ENCODE data around the gene NKTR. TPM values are rescaled to one million over a fixed set of nuclear protein-coding genes. Genes with fewer than 3 reads are reported as not detected.
A peak's percentile ranks its signal among the peaks of the same experiment; 100 is the strongest.

Gene NKTR
- total and polyA plus RNA-seq, 9 of the 15 experiments (the other 6 are each of a cell fraction or from before 2014, with no cell fraction given): 19.7 to 123 (median 92.6) TPM

- TF ChIP-seq ZNF609 (CRISPR knock-in tag; IDR thresholded peaks at IDR 0.05; ENCODE audit: borderline replicate concordance): peak; percentile 71; the same call in 1 of the 2 replicates
- TF ChIP-seq PURB (CRISPR knock-in tag; IDR thresholded peaks at IDR 0.05; ENCODE audit: low read depth): no peak
- peak; percentile 86; the same call in 1 of the 2 replicates for TF ChIP-seq LCOR (CRISPR knock-in tag; IDR thresholded peaks at IDR 0.05)
- TF ChIP-seq, protein P1, sequence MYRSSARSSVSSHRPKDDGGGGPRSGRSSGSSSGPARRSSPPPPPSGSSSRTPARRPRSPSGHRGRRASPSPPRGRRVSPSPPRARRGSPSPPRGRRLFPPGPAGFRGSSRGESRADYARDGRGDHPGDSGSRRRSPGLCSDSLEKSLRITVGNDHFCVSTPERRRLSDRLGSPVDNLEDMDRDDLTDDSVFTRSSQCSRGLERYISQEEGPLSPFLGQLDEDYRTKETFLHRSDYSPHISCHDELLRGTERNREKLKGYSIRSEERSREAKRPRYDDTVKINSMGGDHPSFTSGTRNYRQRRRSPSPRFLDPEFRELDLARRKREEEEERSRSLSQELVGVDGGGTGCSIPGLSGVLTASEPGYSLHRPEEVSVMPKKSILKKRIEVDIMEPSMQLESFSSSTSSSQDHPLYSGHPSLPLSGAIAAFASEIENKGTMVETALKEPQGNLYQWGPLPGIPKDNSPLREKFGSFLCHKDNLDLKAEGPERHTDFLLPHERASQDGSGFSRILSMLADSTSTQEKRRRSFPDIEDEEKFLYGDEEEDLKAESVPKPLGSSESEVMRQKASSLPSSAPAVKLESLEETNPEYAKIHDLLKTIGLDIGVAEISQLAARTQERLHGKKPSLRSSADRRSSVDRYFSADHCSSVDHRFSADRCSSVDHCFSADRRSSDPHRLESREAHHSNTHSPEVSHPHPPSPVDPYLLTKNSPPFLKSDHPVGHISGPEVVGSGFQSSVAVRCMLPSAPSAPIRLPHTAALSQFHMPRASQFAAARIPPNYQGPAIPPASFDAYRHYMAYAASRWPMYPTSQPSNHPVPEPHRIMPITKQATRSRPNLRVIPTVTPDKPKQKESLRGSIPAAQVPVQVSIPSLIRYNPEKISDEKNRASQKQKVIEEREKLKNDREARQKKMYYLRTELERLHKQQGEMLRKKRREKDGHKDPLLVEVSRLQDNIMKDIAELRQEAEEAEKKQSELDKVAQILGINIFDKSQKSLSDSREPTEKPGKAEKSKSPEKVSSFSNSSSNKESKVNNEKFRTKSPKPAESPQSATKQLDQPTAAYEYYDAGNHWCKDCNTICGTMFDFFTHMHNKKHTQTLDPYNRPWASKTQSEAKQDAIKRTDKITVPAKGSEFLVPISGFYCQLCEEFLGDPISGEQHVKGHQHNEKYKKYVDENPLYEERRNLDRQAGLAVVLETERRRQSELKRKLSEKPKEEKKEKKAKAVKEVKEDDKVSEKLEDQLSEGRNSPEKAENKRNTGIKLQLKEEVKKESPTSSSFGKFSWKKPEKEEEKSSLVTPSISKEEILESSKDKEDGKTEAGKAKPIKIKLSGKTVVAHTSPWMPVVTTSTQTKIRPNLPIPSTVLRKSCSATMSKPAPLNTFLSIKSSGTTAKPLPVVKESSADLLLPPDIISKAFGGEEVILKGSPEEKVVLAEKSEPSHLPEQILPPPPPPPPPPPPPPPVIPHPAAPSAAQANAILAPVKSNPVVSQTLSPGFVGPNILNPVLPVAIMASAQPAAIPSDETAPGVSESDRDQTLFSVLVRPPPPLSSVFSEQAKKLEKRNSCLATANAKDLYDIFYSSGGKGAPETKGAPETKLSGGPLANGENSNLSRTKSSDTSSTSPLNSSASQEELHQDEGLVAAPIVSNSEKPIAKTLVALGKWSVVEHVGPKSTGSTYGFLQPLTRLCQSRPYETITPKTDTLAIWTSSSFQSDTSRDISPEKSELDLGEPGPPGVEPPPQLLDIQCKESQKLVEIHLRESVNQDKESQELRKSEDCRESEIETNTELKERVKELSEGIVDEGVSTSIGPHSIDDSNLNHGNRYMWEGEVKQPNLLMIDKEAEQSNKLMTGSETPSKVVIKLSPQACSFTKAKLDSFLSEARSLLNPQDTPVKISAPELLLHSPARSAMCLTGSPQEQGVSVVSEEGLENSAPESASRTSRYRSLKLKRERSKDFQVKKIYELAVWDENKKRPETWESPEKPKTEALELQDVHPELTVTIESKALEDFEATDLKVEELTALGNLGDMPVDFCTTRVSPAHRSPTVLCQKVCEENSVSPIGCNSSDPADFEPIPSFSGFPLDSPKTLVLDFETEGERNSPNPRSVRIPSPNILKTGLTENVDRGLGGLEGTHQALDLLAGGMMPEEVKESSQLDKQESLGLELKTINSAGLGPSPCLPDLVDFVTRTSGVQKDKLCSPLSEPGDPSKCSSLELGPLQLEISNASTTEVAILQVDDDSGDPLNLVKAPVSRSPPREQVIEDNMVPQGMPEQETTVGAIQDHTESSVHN (IDR thresholded peaks at IDR 0.05; ENCODE audit: borderline replicate concordance in 1 of 2, low read depth in 1 of 2): no peak
- peak; percentile 98 for TF ChIP-seq POLR2G (IDR thresholded peaks at IDR 0.05; ENCODE audit: low read depth, low read length)
- peak; percentile 92 for TF ChIP-seq ATF7 (IDR thresholded peaks at IDR 0.05)
Observed at GRCh38 chr3:42600111-42600957, at the start of gene NKTR (continued).

All from K562 (cell line).